Neural progenitor cell (in vitro differentiated cells): ENCODE measurements around the gene SSX2IP. TPM values are rescaled to one million over a fixed set of nuclear protein-coding genes. Genes with fewer than 3 reads are reported as not detected.

Experiments
- DNase-seq: peaks from one replicate; pipeline ENCODE4 v3.0.0-alpha.2; 2016; ENCODE audit warnings: low spot score
- H2AFZ ChIP-seq: fragments of 200-600 bp; sonication (generic); replicated peaks from 2 replicates; pipeline ENCODE4 v1.6.1; 2016; ENCODE audit warnings: antibody characterized with exemption
- H3F3A ChIP-seq: fragments of 200-600 bp; sonication (generic); 2 replicates; pipeline ENCODE4 v1.6.1; 2016; ENCODE audit warnings: antibody characterized with exemption, low read depth
- H3K27ac ChIP-seq: fragments of 200-600 bp; sonication (generic); 2 replicates; pipeline ENCODE4 v1.5.1; 2016; ENCODE audit warnings: mild to moderate bottlenecking
- H3K27me3 ChIP-seq: fragments of 200-600 bp; sonication (generic); 2 replicates; pipeline ENCODE4 v1.6.1; 2016; ENCODE audit warnings: mild to moderate bottlenecking, moderate library complexity
- H3K36me3 ChIP-seq: fragments of 200-600 bp; sonication (generic); 2 replicates; pipeline ENCODE4 v1.5.1; 2016
- H3K4me1 ChIP-seq: fragments of 200-600 bp; sonication (generic); 2 replicates; pipeline ENCODE4 v1.6.1; 2016; ENCODE audit warnings: mixed run types
- H3K4me2 ChIP-seq: fragments of 200-600 bp; sonication (generic); 2 replicates; pipeline ENCODE4 v1.6.1; 2016
- H3K4me3 ChIP-seq: fragments of 200-600 bp; sonication (generic); 2 replicates; pipeline ENCODE4 v1.5.1; 2016
- H3K79me2 ChIP-seq: fragments of 200-600 bp; sonication (generic); 2 replicates; pipeline ENCODE4 v1.6.1; 2016; ENCODE audit warnings: low read depth
- H3K9ac ChIP-seq: fragments of 200-600 bp; sonication (generic); 2 replicates; pipeline ENCODE4 v1.6.1; 2016
- H3K9me3 ChIP-seq: fragments of 200-600 bp; sonication (generic); 2 replicates; pipeline ENCODE4 v1.5.1; 2016; ENCODE audit warnings: low read depth
- H4K20me1 ChIP-seq: fragments of 200-600 bp; sonication (generic); 2 replicates; pipeline ENCODE4 v1.6.1; 2016; ENCODE audit warnings: low read depth
- H3K27ac Mint-ChIP-seq: 3 replicates; pipeline ENCODE4 v1.8.0; 2021; ENCODE audit warnings: mixed read lengths
- H3K27me3 Mint-ChIP-seq: 2 replicates; pipeline ENCODE4 v1.8.0; 2022; ENCODE audit warnings: low read depth, mild to moderate bottlenecking, inconsistent platforms, moderate library complexity, mixed read lengths; ENCODE audit not compliant: insufficient read depth
- H3K36me3 Mint-ChIP-seq: 3 replicates; pipeline ENCODE4 v1.8.0; 2021; ENCODE audit warnings: mixed read lengths
- H3K4me1 Mint-ChIP-seq: 3 replicates; pipeline ENCODE4 v1.8.0; 2021; ENCODE audit warnings: mixed read lengths
- H3K4me3 Mint-ChIP-seq: 3 replicates; pipeline ENCODE4 v1.8.0; 2021; ENCODE audit warnings: mild to moderate bottlenecking, moderate library complexity, mixed read lengths
- H3K9me3 Mint-ChIP-seq: 3 replicates; pipeline ENCODE4 v1.8.0; 2020; ENCODE audit warnings: mixed read lengths
- CTCF ChIP-seq: fragments of 200-600 bp; sonication (generic); IDR thresholded peaks from 2 replicates; pipeline ENCODE4 v1.5.1; 2017; ENCODE audit warnings: antibody characterized with exemption, mild to moderate bottlenecking
- EZH2 ChIP-seq: fragments of 200-600 bp; sonication (generic); IDR thresholded peaks from 2 replicates; pipeline ENCODE4 v1.6.1; 2017; ENCODE audit warnings: antibody characterized with exemption, mild to moderate bottlenecking, moderate library complexity
- EZH2phosphoT487 ChIP-seq: fragments of 200-600 bp; sonication (generic); IDR thresholded peaks from 2 replicates; pipeline ENCODE4 v1.6.1; 2017; ENCODE audit warnings: antibody characterized with exemption
- total RNA-seq: library from RNA; depleted of rRNA; stranded (reverse); fragments of >200 nt; gene quantifications from 2 replicates; pipeline ENCODE4 v1.2.3, GENCODE V29; 2015; ENCODE audit warnings: low replicate concordance

The SSX2IP gene
- total RNA-seq, 1 donor from 2014 or later, result 54.1 TPM

GRCh38 chr1:84613026-84613425, 77.2 kb downstream of the SSX2IP start:
- no peaks in the 10 kb centered on the region for H3K27me3 ChIP-seq
- H3K9me3 ChIP-seq, result peaks cover 23% of the 10 kb centered on the region
- no peak overlapping the region for H3K4me3 Mint-ChIP-seq
- peak overlapping the region; percentile 99 for H3K27ac ChIP-seq
- no peak overlapping the region for H3K9ac ChIP-seq
- no peaks in the 10 kb centered on the region for H3K27me3 Mint-ChIP-seq
- H3K79me2 ChIP-seq, result no peaks in the 10 kb centered on the region
- TF ChIP-seq CTCF (no peak), EZH2phosphoT487 (no peak), EZH2 (no peak)
- H3F3A ChIP-seq, result peaks cover 34% of the 10 kb centered on the region
- no peak overlapping the region for H3K4me3 ChIP-seq
- peaks cover 20% of the 10 kb centered on the region for H3K4me1 ChIP-seq
- peaks cover 3% of the 10 kb centered on the region for H3K36me3 Mint-ChIP-seq
- no peak for DNase-seq
- peak overlapping the region; percentile 29 for H3K4me2 ChIP-seq
- no peak overlapping the region for H2AFZ ChIP-seq
- H4K20me1 ChIP-seq, result no peaks in the 10 kb centered on the region
- H3K27ac Mint-ChIP-seq, result no peak overlapping the region
- peaks cover 8% of the 10 kb centered on the region for H3K4me1 Mint-ChIP-seq
- peaks cover 17% of the 10 kb centered on the region for H3K36me3 ChIP-seq
- H3K9me3 Mint-ChIP-seq, result peaks cover 35% of the 10 kb centered on the region

GRCh38 chr1:84611796-84612195, 78.5 kb downstream of the SSX2IP start:
- Mint-ChIP-seq H3K27me3 (no peaks in the 10 kb centered on the region), H3K9me3 (peaks cover 35% of the 10 kb centered on the region)

GRCh38 chr1:84611091-84611490, 79.2 kb downstream of the SSX2IP start:
- no peak overlapping the region for H3K4me3 ChIP-seq

More at GRCh38 chr1:84611796-84612195, 78.5 kb downstream of the SSX2IP start:
- H2AFZ ChIP-seq, result peak overlapping the region; percentile 4
- no peaks in the 10 kb centered on the region for H3K79me2 ChIP-seq
- Mint-ChIP-seq H3K4me3 (no peak overlapping the region), H3K4me1 (peaks cover 8% of the 10 kb centered on the region), H3K27ac (peak overlapping the region; percentile 90), H3K36me3 (peaks cover 3% of the 10 kb centered on the region)
- H3K27me3 ChIP-seq, result no peaks in the 10 kb centered on the region
- H3K9ac ChIP-seq, result no peak overlapping the region
- H3K4me1 ChIP-seq, result peaks cover 20% of the 10 kb centered on the region
- H3K4me2 ChIP-seq, result no peak overlapping the region
- DNase-seq, result peak; percentile 85
- no peak overlapping the region for H3K4me3 ChIP-seq
- H4K20me1 ChIP-seq, result no peaks in the 10 kb centered on the region
- peaks cover 17% of the 10 kb centered on the region for H3K36me3 ChIP-seq
- peak overlapping the region; percentile 99 for H3K27ac ChIP-seq
- peaks cover 33% of the 10 kb centered on the region for H3K9me3 ChIP-seq
- peaks cover 34% of the 10 kb centered on the region for H3F3A ChIP-seq
- no peak for TF ChIP-seq EZH2phosphoT487

More at GRCh38 chr1:84611091-84611490, 79.2 kb downstream of the SSX2IP start:
- H3K4me3 Mint-ChIP-seq, result no peak overlapping the region
- peaks cover 33% of the 10 kb centered on the region for H3K9me3 ChIP-seq
- no peak for DNase-seq
- no peak for TF ChIP-seq EZH2
- TF ChIP-seq CTCF, result no peak
- TF ChIP-seq EZH2phosphoT487, result no peak
- no peaks in the 10 kb centered on the region for H4K20me1 ChIP-seq
- no peaks in the 10 kb centered on the region for H3K27me3 Mint-ChIP-seq
- peaks cover 34% of the 10 kb centered on the region for H3F3A ChIP-seq
- H3K27me3 ChIP-seq, result no peaks in the 10 kb centered on the region
- peaks cover 42% of the 10 kb centered on the region for H3K9me3 Mint-ChIP-seq
- peak overlapping the region; percentile 57 for H3K4me2 ChIP-seq
- H3K27ac Mint-ChIP-seq, result peak overlapping the region; percentile 90
- H3K27ac ChIP-seq, result peak overlapping the region; percentile 99
- H2AFZ ChIP-seq, result peak overlapping the region; percentile 4
- H3K36me3 ChIP-seq, result peaks cover 17% of the 10 kb centered on the region
- H3K4me1 Mint-ChIP-seq, result peaks cover 8% of the 10 kb centered on the region
- H3K79me2 ChIP-seq, result no peaks in the 10 kb centered on the region
- H3K36me3 Mint-ChIP-seq, result peaks cover 3% of the 10 kb centered on the region
- peaks cover 20% of the 10 kb centered on the region for H3K4me1 ChIP-seq
- no peak overlapping the region for H3K9ac ChIP-seq
